NB4 (cell line): ENCODE measurements around the gene EVX1.

Experiments
- DNase-seq: peaks from one replicate; pipeline ENCODE4 v3.0.0; 2010; ENCODE audit warnings: low read depth
- H3K4me3 ChIP-seq: one replicate; pipeline ENCODE4 v1.5.1; 2011; ENCODE audit warnings: mild to moderate bottlenecking, low read depth, low read length, moderate library complexity
- MYC ChIP-seq: IDR thresholded peaks from 2 replicates; pipeline ENCODE4 v1.6.1; 2011; ENCODE audit warnings: low read depth, low read length
- POLR2A ChIP-seq: IDR thresholded peaks from 2 replicates; pipeline ENCODE4 v1.6.1; 2011; ENCODE audit warnings: mild to moderate bottlenecking; ENCODE audit not compliant: insufficient read length; ENCODE audit errors: extremely low read depth
- TF ChIP-seq, protein P1 (sequence below): IDR thresholded peaks from 2 replicates; pipeline ENCODE4 v1.6.1; 2011; ENCODE audit warnings: low read depth, low read length
- TF ChIP-seq, protein P2 (sequence below): IDR thresholded peaks from one replicate; pipeline ENCODE4 v1.5.1; 2012; ENCODE audit warnings: low read depth, low read length

The EVX1 gene

DNA sequence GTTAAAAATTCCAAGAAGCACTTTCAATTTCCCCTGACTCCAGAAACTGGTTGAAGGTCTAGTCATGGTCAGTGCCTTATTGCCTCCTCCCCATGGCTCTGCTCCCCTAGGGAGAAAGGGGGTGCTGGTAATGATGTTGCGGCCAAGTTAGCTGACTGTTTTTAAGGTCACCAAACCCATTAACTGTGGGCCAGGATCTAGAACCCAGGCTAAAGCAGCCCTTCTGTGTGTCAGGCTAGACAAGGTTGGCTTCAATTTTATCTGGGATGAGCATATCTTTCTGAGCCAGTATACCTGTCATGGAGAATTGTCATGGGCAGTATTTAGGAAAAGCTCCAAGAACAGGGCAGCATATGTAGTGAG, 31.5 kb upstream of the EVX1 start:
- no peak overlapping the region for H3K4me3 ChIP-seq
- TF ChIP-seq, protein P1, sequence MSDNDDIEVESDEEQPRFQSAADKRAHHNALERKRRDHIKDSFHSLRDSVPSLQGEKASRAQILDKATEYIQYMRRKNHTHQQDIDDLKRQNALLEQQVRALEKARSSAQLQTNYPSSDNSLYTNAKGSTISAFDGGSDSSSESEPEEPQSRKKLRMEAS = no peak
- TF ChIP-seq POLR2A = no peak
- TF ChIP-seq, protein P2, sequence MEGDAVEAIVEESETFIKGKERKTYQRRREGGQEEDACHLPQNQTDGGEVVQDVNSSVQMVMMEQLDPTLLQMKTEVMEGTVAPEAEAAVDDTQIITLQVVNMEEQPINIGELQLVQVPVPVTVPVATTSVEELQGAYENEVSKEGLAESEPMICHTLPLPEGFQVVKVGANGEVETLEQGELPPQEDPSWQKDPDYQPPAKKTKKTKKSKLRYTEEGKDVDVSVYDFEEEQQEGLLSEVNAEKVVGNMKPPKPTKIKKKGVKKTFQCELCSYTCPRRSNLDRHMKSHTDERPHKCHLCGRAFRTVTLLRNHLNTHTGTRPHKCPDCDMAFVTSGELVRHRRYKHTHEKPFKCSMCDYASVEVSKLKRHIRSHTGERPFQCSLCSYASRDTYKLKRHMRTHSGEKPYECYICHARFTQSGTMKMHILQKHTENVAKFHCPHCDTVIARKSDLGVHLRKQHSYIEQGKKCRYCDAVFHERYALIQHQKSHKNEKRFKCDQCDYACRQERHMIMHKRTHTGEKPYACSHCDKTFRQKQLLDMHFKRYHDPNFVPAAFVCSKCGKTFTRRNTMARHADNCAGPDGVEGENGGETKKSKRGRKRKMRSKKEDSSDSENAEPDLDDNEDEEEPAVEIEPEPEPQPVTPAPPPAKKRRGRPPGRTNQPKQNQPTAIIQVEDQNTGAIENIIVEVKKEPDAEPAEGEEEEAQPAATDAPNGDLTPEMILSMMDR = no peak
- TF ChIP-seq MYC = no peak
- DNase-seq = no peak

DNA sequence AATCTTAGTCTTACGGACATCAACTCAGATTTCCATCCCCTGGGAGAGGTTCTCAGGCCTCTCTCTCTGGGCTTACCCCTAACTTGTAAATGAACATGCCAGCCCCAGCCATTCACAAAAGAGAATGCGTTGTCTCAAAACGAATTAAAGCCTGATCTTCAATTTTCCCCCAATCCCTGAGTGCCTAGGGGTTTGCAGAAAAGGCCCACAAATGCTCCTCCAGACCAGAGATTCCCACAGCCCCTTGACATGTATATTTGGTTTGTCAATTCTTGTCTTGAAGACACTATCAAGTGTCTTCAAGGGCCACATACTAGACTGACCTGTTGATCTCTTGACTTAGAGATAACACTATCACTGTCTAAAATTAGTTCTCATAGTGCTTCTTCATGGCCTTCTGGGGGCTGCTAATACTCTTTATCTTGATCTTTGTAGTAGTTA, 30.8 kb upstream of the EVX1 start:
- H3K4me3 ChIP-seq = no peak overlapping the region
- no peak for DNase-seq
- TF ChIP-seq, protein P2 = no peak
- TF ChIP-seq MYC = no peak

DNA sequence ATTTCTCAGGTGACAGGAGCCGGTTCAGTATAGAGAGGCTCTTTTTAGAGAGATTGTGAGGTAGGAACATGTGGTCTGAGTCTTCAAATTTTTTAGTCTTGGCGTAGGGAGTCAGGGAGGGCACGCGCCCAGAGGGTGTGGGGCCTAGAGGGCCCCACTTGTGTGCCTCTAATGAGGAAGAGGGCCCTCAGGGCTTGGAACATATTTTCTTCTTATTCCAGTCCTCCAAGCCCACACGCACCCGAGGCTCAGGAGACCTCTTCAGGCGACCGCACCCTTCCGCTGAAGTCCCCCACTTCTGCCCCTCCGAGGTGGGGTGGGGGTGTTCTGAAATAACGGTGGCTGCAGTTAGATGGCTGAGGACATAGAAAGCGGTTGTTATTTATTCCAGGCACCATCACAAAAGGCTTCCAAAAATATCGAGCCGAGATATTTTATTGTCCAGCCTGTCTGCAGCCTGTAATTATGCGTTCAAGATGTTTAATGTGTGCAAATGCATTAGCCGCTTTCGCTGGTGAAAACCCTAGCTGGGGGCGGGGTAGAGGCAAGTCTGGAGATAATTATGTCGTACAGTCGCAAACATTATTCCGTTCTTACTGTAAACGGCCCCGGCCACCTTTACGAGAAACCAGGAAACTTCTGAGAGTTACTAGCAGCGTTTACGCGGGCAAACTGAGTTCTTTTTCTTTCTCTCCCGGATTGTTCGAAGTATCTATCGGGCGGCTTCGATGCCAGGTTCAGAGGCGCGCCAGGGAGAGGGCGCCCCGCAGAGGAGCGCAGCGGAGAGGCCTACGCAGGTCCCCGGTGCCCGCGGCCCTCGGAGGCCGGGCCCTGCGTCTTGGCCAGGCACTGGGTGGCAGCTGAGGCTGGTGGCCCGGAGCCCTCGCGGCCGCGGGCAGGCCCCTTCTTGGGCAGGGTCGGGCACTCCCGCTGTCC, 29.8 kb upstream of the EVX1 start:
- no peak for TF ChIP-seq POLR2A
- TF ChIP-seq, protein P2 = no peak
- no peak for TF ChIP-seq MYC
- TF ChIP-seq, protein P1 = no peak
- no peak overlapping the region for H3K4me3 ChIP-seq
- no peak for DNase-seq

DNA sequence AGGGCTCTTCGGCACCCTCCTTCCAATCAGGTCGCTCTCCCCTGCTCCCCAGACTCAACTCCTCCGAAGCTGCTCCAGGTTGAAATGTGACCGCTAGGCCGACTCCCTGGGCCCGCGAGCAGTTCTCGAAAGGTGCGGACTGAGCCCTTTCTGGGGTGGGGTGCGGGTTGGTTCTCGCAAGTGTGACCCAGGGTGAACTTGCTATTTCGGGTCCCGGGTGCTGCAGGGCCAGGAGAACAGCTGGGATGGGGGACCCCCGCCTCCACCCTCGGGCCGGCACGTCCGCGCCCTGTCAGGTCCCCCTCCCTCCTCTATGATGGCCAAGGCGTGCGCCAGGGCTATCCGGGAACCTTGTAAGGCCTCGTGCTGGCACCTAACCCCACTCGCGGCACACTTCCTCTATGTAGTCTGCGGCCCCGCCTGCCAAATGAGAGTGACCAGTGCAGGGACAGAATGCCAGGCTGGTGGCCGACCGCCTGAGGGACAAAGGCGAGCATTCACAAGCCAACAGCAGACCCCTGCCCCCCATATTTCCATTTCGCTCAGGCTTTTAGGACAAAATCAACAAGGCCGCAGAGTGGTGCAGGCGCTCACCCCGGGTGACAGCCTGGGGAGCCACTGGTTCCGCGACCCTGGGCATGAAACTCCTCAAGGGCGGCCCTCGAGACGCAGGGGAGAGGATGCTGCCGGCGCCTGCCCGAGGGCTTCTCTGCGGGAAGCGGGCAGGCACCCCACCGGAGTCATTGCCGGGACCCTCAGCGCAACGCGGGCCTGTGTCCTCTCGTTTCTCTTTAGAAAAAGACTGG, 29.0 kb upstream of the EVX1 start:
- H3K4me3 ChIP-seq = no peak overlapping the region

DNA sequence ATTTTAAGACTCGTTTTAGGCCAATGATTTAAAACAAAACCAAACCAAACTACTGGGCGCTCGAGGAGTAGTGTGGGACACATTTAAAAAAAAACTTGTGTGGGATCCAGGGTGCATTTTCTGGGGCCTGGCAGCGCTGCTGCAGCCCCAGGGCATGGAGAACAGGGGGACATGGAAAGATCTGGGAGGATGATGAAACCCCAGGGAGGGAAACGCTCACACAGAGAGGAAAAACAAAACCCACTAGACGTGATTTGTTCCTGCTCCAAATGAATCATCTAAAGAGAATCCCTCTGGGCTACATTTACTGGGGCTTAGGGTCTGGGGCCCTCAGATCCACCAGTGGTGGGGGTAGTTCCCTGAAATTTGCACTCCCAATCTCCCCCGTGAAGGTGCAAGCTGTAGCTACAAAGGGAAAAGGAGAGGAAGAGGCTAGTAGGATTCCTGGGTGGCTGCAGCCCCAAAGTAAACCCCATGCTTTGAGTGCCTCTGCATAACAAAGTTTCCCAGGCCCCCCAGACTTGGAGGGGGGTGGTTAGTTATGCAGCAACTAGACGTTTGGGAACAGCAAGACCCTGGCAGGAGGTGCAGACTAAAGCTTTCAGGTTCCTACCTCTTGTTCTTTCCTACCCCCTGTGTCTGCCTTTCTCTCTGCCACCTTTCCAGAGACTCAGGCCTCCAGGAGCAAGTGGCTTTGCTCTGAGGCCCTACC, 28.2 kb upstream of the EVX1 start:
- no peak overlapping the region for H3K4me3 ChIP-seq
- TF ChIP-seq, protein P2 = no peak
- no peak for TF ChIP-seq MYC
- TF ChIP-seq, protein P1 = no peak
- no peak for TF ChIP-seq POLR2A
- no peak for DNase-seq

More for the DNA sequence above, 29.0 kb upstream of the EVX1 start:
- TF ChIP-seq POLR2A (no peak), MYC (no peak)
- TF ChIP-seq, protein P1 = no peak
- TF ChIP-seq, protein P2 = no peak
- DNase-seq = no peak
